Cardiac fibroblast (primary cell): Measurements from ENCODE around the gene MAGI1.

Experiments
- DNase-seq, 2 donors: peaks; one replicate each; pipeline versions ENCODE4 v3.0.0 to v3.0.0-alpha.2; 2010; ENCODE audit warnings: low read depth in 2 of 2
- H3K4me3 ChIP-seq, 2 donors: replicated peaks in 1 of 2; 1 replicate in 1 of 2; 2 replicates in 1 of 2; pipeline ENCODE4 v1.5.1; 2011; ENCODE audit warnings: low read depth in 2 of 2, low read length in 2 of 2, mild to moderate bottlenecking in 2 of 2, moderate library complexity in 1 of 2
- TF ChIP-seq, protein P1 (sequence below): IDR thresholded peaks from one replicate; pipeline ENCODE4 v1.5.1; 2011; ENCODE audit warnings: low read depth, mild to moderate bottlenecking, low read length, inconsistent platforms

MAGI1 gene

DNA sequence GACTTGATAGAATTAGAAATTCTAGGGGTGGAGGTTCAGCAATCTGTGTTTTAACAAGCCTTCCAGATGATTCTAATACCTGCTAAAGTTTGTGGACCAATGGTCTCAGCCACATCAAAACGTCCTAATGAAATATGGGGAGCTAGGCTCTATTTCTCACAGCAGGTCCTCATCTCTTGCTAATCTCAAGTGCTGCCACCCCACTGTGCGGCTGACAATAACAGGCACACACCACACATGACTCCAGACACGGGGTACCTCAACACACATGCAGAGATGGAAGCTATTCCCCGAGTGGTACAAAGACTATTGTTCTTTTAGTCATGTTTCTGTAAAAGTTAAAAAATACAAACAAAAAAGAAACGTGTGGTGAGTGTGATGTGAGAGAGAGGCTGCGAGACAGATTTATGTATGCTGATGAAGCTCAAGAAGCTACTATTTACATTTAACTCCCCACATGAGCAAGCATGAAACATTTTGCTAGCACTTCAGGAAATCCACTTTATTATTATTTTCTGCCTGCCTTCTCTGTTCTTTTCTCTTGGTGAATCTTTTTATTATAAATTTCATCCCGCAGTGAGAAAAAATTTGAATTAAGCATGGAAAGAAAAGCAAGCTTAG lies 405.6 kb downstream of the MAGI1 start:
- TF ChIP-seq, protein P1, sequence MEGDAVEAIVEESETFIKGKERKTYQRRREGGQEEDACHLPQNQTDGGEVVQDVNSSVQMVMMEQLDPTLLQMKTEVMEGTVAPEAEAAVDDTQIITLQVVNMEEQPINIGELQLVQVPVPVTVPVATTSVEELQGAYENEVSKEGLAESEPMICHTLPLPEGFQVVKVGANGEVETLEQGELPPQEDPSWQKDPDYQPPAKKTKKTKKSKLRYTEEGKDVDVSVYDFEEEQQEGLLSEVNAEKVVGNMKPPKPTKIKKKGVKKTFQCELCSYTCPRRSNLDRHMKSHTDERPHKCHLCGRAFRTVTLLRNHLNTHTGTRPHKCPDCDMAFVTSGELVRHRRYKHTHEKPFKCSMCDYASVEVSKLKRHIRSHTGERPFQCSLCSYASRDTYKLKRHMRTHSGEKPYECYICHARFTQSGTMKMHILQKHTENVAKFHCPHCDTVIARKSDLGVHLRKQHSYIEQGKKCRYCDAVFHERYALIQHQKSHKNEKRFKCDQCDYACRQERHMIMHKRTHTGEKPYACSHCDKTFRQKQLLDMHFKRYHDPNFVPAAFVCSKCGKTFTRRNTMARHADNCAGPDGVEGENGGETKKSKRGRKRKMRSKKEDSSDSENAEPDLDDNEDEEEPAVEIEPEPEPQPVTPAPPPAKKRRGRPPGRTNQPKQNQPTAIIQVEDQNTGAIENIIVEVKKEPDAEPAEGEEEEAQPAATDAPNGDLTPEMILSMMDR, result no peak
- no peak overlapping the region for H3K4me3 ChIP-seq
- no peak for DNase-seq

- DNase-seq, result no peak
- no peak overlapping the region for H3K4me3 ChIP-seq
- TF ChIP-seq, protein P1, result no peak
Observed at GRCh38 chr3:65632414-65632813, 406.3 kb downstream of the MAGI1 start.

GRCh38 chr3:65628978-65629377 lies 409.7 kb downstream of the MAGI1 start:
- TF ChIP-seq, protein P1, result no peak
- no peak overlapping the region for H3K4me3 ChIP-seq
- no peak for DNase-seq

DNA sequence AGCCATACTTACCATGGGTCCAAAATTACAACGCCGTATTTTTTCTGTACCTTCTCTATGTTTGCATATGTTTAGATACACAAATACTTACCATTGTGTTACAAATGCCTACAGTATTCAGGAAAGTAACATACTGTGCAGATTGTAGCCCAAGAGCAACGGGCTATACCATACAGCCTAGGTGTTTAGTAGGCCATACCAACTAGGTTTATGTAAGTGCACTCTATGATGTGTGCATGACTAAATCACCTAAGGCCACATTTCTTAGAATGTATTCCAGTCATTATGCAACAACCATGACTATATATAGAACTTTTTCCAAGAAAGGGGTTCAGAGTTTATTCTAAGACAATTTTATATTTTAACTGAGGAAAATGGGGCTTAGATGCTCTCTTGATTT lies 411.7 kb downstream of the MAGI1 start:
- H3K4me3 ChIP-seq, result no peak overlapping the region
- TF ChIP-seq, protein P1, result no peak
- peak in 1 of 2 donors; percentile 9 for DNase-seq

DNA sequence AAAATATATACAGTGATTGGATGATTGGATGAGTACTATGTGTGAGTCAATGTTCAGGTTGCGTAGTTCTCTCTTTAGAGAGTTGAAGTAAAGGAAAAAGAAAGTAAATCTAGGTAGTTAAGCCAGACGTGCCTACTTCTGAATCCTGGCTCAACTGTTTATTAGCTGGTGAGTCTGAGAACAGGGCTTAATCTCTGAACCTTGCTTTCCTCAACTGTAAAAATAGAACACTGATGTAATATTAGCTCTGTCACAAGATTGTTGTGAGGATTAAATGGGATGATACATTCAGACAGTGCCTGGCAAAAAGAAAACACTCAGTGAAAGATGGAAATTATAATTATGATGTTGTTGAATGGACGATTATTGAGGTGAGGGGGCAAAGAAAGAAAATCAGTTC lies 413.4 kb downstream of the MAGI1 start:
- TF ChIP-seq, protein P1, result no peak
- no peak overlapping the region for H3K4me3 ChIP-seq
- no peak for DNase-seq

DNA sequence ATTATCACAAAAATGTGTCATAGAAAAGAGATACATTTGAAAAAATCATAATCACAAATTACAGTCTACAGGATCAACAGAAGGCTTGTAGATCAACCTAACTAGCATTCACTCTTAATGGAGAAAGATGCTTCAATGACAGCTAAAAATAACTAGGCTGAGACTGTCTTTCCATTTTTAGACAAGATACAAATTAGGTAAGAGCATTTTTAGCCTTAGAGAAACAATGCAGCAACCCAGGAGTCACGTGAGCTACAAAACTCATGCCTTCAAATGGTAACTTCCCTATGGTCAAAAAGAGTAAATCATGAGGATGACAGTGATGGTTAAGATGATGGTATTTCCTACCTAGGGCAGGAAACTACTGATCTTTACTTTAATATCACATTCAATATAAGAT lies 415.4 kb downstream of the MAGI1 start:
- TF ChIP-seq, protein P1, result no peak

DNA sequence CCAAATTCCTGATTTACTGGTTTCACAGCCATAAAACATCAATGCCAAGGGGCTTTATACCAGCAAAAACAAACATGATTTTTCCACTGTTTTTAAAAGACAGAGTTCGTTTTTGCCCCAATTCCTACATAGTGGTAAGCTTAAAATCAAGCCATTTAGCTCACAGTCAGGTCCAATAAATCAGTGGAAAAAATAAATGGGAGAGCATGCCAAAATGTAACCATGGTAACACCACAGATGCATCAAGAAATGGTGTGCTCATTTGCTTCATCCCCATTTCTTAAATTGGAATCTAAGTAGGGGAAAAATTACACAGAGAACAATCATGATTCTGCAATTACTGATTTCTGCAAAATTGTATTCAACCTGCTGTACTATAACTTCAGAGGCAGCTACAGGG lies 418.8 kb downstream of the MAGI1 start:
- no peak for DNase-seq
- TF ChIP-seq, protein P1, result no peak
- no peak overlapping the region for H3K4me3 ChIP-seq

More for the DNA sequence above, 415.4 kb downstream of the MAGI1 start:
- H3K4me3 ChIP-seq, result no peak overlapping the region
- no peak for DNase-seq
